Glutamatergic neuron (in vitro differentiated cells): Measurements from ENCODE around the gene CFAP100. TPM values are rescaled to one million over a fixed set of nuclear protein-coding genes. Genes with fewer than 3 reads are reported as not detected.

Source experiments
- DNase-seq: peaks from one replicate; pipeline ENCODE4 v3.0.0; 2022
- H3K27ac Mint-ChIP-seq: one replicate; pipeline ENCODE4 v1.8.0; 2020; ENCODE audit warnings: mild to moderate bottlenecking, mixed read lengths, inconsistent platforms; ENCODE audit not compliant: unreplicated experiment
- H3K27me3 Mint-ChIP-seq: one replicate; pipeline ENCODE4 v1.8.0; 2020; ENCODE audit warnings: mild to moderate bottlenecking, moderate library complexity, mixed read lengths, inconsistent platforms; ENCODE audit not compliant: unreplicated experiment
- H3K36me3 Mint-ChIP-seq: one replicate; pipeline ENCODE4 v1.8.0; 2020; ENCODE audit warnings: mild to moderate bottlenecking, mixed read lengths, inconsistent platforms; ENCODE audit not compliant: unreplicated experiment
- H3K4me1 Mint-ChIP-seq: one replicate; pipeline ENCODE4 v1.8.0; 2020; ENCODE audit warnings: mild to moderate bottlenecking, low read depth, mixed read lengths, inconsistent platforms; ENCODE audit not compliant: unreplicated experiment
- H3K4me3 Mint-ChIP-seq: one replicate; pipeline ENCODE4 v1.8.0; 2020; ENCODE audit warnings: mild to moderate bottlenecking, mixed read lengths, inconsistent platforms; ENCODE audit not compliant: unreplicated experiment
- H3K9me3 Mint-ChIP-seq: one replicate; pipeline ENCODE4 v1.8.0; 2020; ENCODE audit warnings: mild to moderate bottlenecking, moderate library complexity, mixed read lengths, inconsistent platforms; ENCODE audit not compliant: unreplicated experiment
- CTCF ChIP-seq: fragments of 200-600 bp; sonication (generic); IDR thresholded peaks from one replicate; pipeline ENCODE4 v1.5.0; 2021; ENCODE audit not compliant: partially characterized antibody, unreplicated experiment
- total RNA-seq: library from RNA; stranded (reverse); fragmentation: NEBNext Ultra II Directional; extraction: Animal tissue kit (Norgen Biotek cat#: 25700); gene quantifications from one replicate; pipeline ENCODE4 v1.2.1, GENCODE V29; 2021; ENCODE audit not compliant: unreplicated experiment

The CFAP100 gene
- total RNA-seq, 1 donor from 2014 or later: not detected

- no peak overlapping the region for H3K4me3 Mint-ChIP-seq
- peaks cover 4% of the 10 kb centered on the region for H3K27me3 Mint-ChIP-seq
- DNase-seq: no peak
- no peaks in the 10 kb centered on the region for H3K36me3 Mint-ChIP-seq
- no peak for TF ChIP-seq CTCF
- H3K27ac Mint-ChIP-seq: no peak overlapping the region
- peaks cover 12% of the 10 kb centered on the region for H3K4me1 Mint-ChIP-seq
- peaks cover 2% of the 10 kb centered on the region for H3K9me3 Mint-ChIP-seq
Measured at GRCh38 chr3:126434931-126435411, 40.3 kb downstream of the CFAP100 start.

GRCh38 chr3:126435456-126436315 is 41.0 kb downstream of the CFAP100 start:
- H3K9me3 Mint-ChIP-seq: peaks cover 2% of the 10 kb centered on the region
- peaks cover 12% of the 10 kb centered on the region for H3K4me1 Mint-ChIP-seq
- no peak for TF ChIP-seq CTCF
- no peak overlapping the region for H3K27ac Mint-ChIP-seq
- H3K4me3 Mint-ChIP-seq: no peak overlapping the region
- peaks cover 4% of the 10 kb centered on the region for H3K27me3 Mint-ChIP-seq
- no peaks in the 10 kb centered on the region for H3K36me3 Mint-ChIP-seq
- no peak for DNase-seq

GRCh38 chr3:126436826-126437717 is 42.4 kb downstream of the CFAP100 start:
- Mint-ChIP-seq H3K36me3 (no peaks in the 10 kb centered on the region), H3K9me3 (peaks cover 2% of the 10 kb centered on the region)

GRCh38 chr3:126438186-126438585 is 43.5 kb downstream of the CFAP100 start:
- H3K27me3 Mint-ChIP-seq: peaks cover 4% of the 10 kb centered on the region
- no peak for TF ChIP-seq CTCF
- H3K36me3 Mint-ChIP-seq: no peaks in the 10 kb centered on the region
- no peak for DNase-seq
- no peak overlapping the region for H3K27ac Mint-ChIP-seq
- H3K4me1 Mint-ChIP-seq: peaks cover 12% of the 10 kb centered on the region
- H3K9me3 Mint-ChIP-seq: peaks cover 1% of the 10 kb centered on the region
- no peak overlapping the region for H3K4me3 Mint-ChIP-seq

More at GRCh38 chr3:126436826-126437717, 42.4 kb downstream of the CFAP100 start:
- peaks cover 12% of the 10 kb centered on the region for H3K4me1 Mint-ChIP-seq
- DNase-seq: no peak
- no peak overlapping the region for H3K4me3 Mint-ChIP-seq
- no peak for TF ChIP-seq CTCF
- H3K27me3 Mint-ChIP-seq: peaks cover 4% of the 10 kb centered on the region
- H3K27ac Mint-ChIP-seq: no peak overlapping the region
